GM21360 (cell line): Measurements from ENCODE around the gene PCDHGA11.
"Not testable (repeated sequence)": the region's sequence is repeated elsewhere in the genome, so short reads cannot be mapped to it uniquely, and the experiment has no call there.

ENCODE experiments used
- ATAC-seq: cut with Tn5 transposase; IDR thresholded peaks from one replicate; pipeline ENCODE4 v1.9.1; 2021; ENCODE audit warnings: mild to moderate bottlenecking, moderate library complexity; ENCODE audit not compliant: unreplicated experiment

The PCDHGA11 gene

GRCh38 chr5:141420855-141421488, at the start of gene PCDHGA11:
Gene PCDHGA11, plus strand, starts transcription at chr5:141421051. Its CDS starts 177 bp downstream, at chr5:141421228.
- peak; percentile 59 for ATAC-seq

GRCh38 chr5:141371572-141372475, 49.0 kb upstream of the PCDHGA11 start:
- ATAC-seq, result no peak

GRCh38 chr5:141373673-141374317, 47.1 kb upstream of the PCDHGA11 start, which contains the start of gene PCDHGA6:
Gene PCDHGA6, plus strand, starts transcription at chr5:141373891. Its CDS starts 193 bp downstream, at chr5:141374084.
- ATAC-seq, result no peak

- no peak for ATAC-seq
Observed at GRCh38 chr5:141374627-141375026, 46.2 kb upstream of the PCDHGA11 start.

- not testable (repeated sequence) for ATAC-seq
Observed at GRCh38 chr5:141375444-141376155, 45.3 kb upstream of the PCDHGA11 start.

- peak; percentile 73 for ATAC-seq
Observed at GRCh38 chr5:141382469-141383294, 38.2 kb upstream of the PCDHGA11 start, which contains the start of gene PCDHGA7. Gene PCDHGA7, plus strand, starts transcription at chr5:141382742. Its CDS starts 158 bp downstream, at chr5:141382900.

- no peak for ATAC-seq
Observed at GRCh38 chr5:141383345-141383744, 37.5 kb upstream of the PCDHGA11 start.

- ATAC-seq, result no peak
Observed at GRCh38 chr5:141384471-141385267, 36.2 kb upstream of the PCDHGA11 start.

- ATAC-seq, result peak; percentile 84
Observed at GRCh38 chr5:141387557-141388311, 33.1 kb upstream of the PCDHGA11 start, which contains the start of gene PCDHGB4. Gene PCDHGB4, plus strand, starts transcription at chr5:141387698. Its CDS starts 187 bp downstream, at chr5:141387885.

GRCh38 chr5:141388661-141389060, 32.2 kb upstream of the PCDHGA11 start:
- no peak for ATAC-seq

- no peak for ATAC-seq
Observed at GRCh38 chr5:141389153-141390042, 31.5 kb upstream of the PCDHGA11 start.

- no peak for ATAC-seq
Observed at GRCh38 chr5:141392429-141393198, 28.2 kb upstream of the PCDHGA11 start, which contains the start of gene PCDHGA8. Gene PCDHGA8, plus strand, starts transcription at chr5:141392633. Its CDS starts 181 bp downstream, at chr5:141392814.

GRCh38 chr5:141393267-141393666, 27.6 kb upstream of the PCDHGA11 start:
- no peak for ATAC-seq

- ATAC-seq, result not testable (repeated sequence)
Observed at GRCh38 chr5:141394401-141395187, 26.3 kb upstream of the PCDHGA11 start.

- peak; percentile 99 for ATAC-seq
Observed at GRCh38 chr5:141397756-141398551, 22.9 kb upstream of the PCDHGA11 start, which contains the start of gene PCDHGB5. Gene PCDHGB5, plus strand, starts transcription at chr5:141397947. Its CDS starts 181 bp downstream, at chr5:141398128.
